ENCODE data around the gene C22orf39.

The C22orf39 gene

DNA sequence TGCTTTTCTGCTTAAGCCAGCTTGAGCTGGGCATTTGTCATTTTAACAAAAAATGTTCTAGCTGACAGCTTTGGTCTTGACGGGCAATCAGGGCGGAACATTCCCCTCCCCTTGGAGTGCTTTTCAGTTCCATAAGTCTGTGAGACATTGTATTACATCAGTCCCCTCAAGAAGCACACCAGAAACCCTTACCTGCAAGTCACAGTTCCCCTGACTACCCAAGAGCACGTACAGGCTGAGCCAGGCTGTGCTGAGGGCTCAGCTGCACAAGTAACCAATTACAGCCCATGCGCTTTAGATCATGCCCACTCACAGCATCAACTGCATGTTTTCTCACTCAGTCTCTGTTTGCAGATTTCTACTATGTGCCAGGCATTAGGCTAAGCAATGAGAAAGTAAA lies 35.0 kb downstream of the C22orf39 start:
- POLR2A ChIA-PET = no interaction called here
- DNase-seq (ENCODE audit: extremely low spot score) = no peak
- TF ChIP-seq, protein P1, sequence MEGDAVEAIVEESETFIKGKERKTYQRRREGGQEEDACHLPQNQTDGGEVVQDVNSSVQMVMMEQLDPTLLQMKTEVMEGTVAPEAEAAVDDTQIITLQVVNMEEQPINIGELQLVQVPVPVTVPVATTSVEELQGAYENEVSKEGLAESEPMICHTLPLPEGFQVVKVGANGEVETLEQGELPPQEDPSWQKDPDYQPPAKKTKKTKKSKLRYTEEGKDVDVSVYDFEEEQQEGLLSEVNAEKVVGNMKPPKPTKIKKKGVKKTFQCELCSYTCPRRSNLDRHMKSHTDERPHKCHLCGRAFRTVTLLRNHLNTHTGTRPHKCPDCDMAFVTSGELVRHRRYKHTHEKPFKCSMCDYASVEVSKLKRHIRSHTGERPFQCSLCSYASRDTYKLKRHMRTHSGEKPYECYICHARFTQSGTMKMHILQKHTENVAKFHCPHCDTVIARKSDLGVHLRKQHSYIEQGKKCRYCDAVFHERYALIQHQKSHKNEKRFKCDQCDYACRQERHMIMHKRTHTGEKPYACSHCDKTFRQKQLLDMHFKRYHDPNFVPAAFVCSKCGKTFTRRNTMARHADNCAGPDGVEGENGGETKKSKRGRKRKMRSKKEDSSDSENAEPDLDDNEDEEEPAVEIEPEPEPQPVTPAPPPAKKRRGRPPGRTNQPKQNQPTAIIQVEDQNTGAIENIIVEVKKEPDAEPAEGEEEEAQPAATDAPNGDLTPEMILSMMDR (IDR thresholded peaks at IDR 0.05; ENCODE audit: control extremely low read depth, extremely low read depth, low read depth, missing control alignments) = no peak
- CTCF ChIA-PET = interaction anchor here (1.8 kb wide), 1 partner anchor 16 kb away, joined by 4 read pairs; no protein-coding TSS in a partner anchor

DNA sequence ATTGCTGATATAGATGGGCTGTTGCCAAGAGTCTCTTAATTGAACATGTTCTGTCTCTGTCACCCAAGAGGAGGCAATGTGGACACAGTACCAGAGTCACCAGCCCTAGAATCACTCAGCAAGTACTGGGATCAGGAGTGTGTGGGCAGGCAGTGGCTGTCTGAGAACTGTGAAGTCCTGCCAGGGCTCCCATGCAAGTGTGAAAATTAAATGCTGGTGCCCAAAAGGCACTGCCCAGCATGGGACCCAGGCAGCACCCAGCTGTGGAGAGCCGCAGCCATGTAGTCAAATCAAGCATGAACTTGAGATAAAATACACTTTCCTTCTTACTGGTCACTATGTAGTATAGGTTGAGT lies 35.8 kb downstream of the C22orf39 start:
- ChIA-PET POLR2A (no interaction called here), CTCF (no interaction called here)
- TF ChIP-seq, protein P1 (IDR thresholded peaks at IDR 0.05; ENCODE audit: control extremely low read depth, extremely low read depth, low read depth, missing control alignments) = no peak
- no peak for DNase-seq (ENCODE audit: extremely low spot score)

DNA sequence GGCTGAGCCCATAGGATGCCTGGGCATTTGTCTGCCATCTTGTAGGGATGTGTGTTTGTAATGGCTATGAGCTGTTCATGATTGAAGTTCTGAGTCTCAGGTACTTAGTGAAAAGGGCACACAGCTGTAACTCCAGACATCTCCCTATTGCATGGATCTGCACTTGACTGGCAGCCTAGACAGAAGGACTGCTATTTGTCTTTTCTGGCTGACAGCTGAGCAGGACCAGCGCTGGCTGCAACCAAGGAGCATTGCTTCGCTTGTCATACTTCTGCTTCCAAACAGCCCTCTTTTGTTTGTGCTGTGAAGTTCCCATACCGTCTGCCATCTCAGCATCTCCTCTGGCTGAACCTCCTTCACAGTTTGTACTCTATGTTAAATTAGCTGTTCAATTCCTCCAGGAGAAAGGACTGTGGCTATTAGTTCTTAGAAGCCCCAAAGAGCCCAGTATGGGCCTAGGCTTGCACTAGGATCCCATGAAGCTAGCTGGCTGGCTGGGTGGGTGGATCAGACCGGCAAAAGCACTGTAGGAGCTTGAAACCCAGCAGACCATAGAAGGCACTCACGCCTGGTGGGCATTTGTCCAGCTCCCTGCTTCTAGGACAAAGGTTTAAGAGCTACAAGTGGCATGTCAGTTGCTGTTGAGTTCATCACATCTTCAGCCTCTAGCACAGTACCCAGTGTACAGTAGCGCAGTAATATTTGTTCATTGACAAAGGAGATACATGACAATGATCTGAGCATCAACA lies 36.4 kb downstream of the C22orf39 start:
- ChIA-PET CTCF (interaction anchor here (1.3 kb wide), 1 partner anchor 8 kb away, joined by 3 read pairs; no protein-coding TSS in a partner anchor), POLR2A (no interaction called here)
- TF ChIP-seq, protein P1 (IDR thresholded peaks at IDR 0.05; ENCODE audit: control extremely low read depth, extremely low read depth, low read depth, missing control alignments) = no peak
- no peak for DNase-seq (ENCODE audit: extremely low spot score)

DNA sequence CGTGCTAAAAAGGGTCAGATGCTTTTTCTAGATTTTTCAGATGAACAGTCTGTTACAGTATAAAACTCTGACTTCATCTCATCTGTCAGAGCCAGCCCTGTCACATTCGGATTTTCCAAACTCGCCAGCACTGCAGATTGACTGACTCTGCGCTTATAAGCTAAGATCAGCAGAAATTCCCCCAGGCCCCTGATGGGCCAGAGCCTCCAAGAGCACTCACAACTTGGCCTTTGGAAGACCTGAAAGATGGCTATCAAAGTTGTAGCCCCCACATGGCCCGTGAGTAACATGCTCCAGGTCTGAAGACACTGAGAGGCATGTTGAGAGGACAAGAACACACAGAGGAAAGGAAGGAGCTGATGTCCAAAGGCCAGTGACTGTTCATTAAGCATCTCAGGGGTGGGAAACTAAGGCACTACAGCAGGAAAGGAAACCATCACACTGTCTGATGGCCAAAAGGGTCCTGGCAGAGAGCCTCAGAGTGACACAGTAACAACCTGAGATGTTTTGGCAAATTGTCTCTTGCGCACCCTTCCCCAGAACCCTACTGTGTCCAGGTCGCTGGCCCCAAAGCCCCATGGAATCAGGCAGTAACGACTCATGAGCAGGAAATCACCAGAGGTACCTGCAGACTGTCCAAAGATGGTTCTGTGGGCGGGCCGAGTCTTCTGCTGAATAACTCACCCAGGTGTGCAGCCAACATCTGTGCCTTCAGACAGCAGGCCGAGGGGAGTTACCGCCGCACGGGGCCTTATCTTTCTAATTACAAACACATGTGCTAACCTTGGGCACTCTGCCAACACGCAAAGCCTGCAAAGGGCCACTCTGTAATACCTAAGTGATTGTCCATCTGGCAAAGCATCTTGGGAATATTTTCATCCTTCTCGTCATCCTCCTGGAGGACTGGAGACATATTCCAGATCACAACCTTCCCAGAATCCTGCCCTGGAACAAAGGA lies 39.6 kb downstream of the C22orf39 start:
- CTCF ChIA-PET = no interaction called here
- TF ChIP-seq, protein P1 (IDR thresholded peaks at IDR 0.05; ENCODE audit: control extremely low read depth, extremely low read depth, low read depth, missing control alignments) = no peak
- no peak for DNase-seq (ENCODE audit: extremely low spot score)
- POLR2A ChIA-PET = no interaction called here

DNA sequence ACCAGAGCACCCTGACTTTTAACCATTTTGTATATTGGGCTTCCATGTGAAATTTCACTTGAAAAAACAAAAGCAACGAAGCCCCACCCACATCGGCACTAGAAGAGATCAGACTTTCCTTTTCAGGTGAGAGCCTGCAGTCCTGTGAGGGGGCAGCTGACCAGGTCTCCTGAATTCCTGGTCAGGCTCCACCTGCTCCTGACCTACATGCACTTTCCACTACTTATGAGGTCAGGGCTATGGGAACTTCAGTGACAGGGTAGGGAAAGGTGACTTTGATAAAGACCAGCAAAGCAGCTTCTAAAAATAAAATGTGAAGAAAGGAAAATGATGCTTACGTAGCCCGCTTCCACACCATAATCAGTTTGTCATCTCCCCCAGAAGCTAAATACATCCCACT lies 40.7 kb downstream of the C22orf39 start:
- CTCF ChIA-PET = interaction anchor here (2.5 kb wide), 1 partner anchor 12 kb away, joined by 9 read pairs; no protein-coding TSS in a partner anchor
- TF ChIP-seq, protein P1 (IDR thresholded peaks at IDR 0.05; ENCODE audit: control extremely low read depth, extremely low read depth, low read depth, missing control alignments) = no peak
- DNase-seq (ENCODE audit: extremely low spot score) = no peak
- POLR2A ChIA-PET = no interaction called here

DNA sequence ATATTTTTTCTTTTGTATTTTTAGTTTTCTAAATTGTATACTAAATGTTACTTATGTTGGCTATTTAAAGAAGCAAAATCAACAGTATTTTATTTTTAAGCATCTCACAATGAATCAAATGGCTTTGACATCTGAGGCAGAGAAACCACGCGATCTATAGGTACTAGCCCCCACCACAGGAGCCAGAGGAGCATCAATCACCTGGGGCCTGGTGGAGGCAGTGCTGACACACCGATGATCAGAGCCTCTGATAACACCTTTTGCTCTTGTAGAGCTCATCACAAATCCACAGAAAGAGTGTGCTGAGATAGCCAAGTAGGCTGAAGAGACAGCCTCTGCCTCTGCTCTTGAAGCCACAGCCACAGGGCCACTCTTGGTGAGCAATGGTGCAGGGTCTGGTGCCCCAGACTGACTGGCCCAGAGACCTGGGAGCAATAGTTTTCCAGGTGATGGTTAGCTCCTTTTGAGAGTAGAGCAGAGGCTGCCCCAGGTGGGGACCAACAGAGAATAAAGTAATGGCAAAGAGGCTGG lies 41.2 kb downstream of the C22orf39 start:
- no peak for DNase-seq (ENCODE audit: extremely low spot score)
- TF ChIP-seq, protein P1 (IDR thresholded peaks at IDR 0.05; ENCODE audit: control extremely low read depth, extremely low read depth, low read depth, missing control alignments) = no peak
- ChIA-PET CTCF (interaction anchor here (2.5 kb wide), 1 partner anchor 11 kb away, joined by 9 read pairs; no protein-coding TSS in a partner anchor), POLR2A (no interaction called here)
